Fibroblast of lung (primary cell): ENCODE measurements around the gene GRHL1. TPM values are rescaled to one million over a fixed set of nuclear protein-coding genes. Genes with fewer than 3 reads are reported as not detected.
A peak's percentile ranks its signal among the peaks of the same experiment; 100 is the strongest.

ENCODE experiments used
- DNase-seq, 2 donors: peaks; one replicate each; pipeline versions ENCODE4 v3.0.0 to v3.0.0-alpha.2; 2010; ENCODE audit warnings: low read depth in 2 of 2
- H2AFZ ChIP-seq: 2 replicates; pipeline ENCODE4 v1.5.1; 2012; ENCODE audit warnings: low read length, control low read depth, inconsistent platforms
- H3K27ac ChIP-seq: 2 replicates; pipeline ENCODE4 v1.5.1; 2011; ENCODE audit warnings: low read length, control low read depth; ENCODE audit not compliant: insufficient read depth
- H3K27me3 ChIP-seq: 2 replicates; pipeline ENCODE4 v1.5.1; 2011; ENCODE audit warnings: mild to moderate bottlenecking, low read length; ENCODE audit not compliant: control insufficient read depth, insufficient read depth
- H3K36me3 ChIP-seq: 2 replicates; pipeline ENCODE4 v1.5.1; 2011; ENCODE audit warnings: low read length; ENCODE audit not compliant: control insufficient read depth, insufficient read depth
- H3K4me1 ChIP-seq: 2 replicates; pipeline ENCODE4 v1.5.1; 2011; ENCODE audit warnings: low read length; ENCODE audit not compliant: control insufficient read depth, insufficient read depth; ENCODE audit errors: extremely low read depth
- H3K4me2 ChIP-seq: 2 replicates; pipeline ENCODE4 v1.5.1; 2011; ENCODE audit warnings: low read length, control low read depth; ENCODE audit not compliant: insufficient read depth; ENCODE audit errors: extremely low read depth
- H3K4me3 ChIP-seq, 4 experiments: fragments of 200-600 bp in 1 of 4; sonication (generic) in 1 of 4; replicated peaks in 1 of 4; 2 replicates each; pipeline ENCODE4 v1.5.1; 2011 to 2016; ENCODE audit warnings: low read length in 4 of 4, low read depth in 3 of 4, mild to moderate bottlenecking in 3 of 4, control low read depth in 2 of 4, inconsistent platforms in 1 of 4, mixed read lengths in 1 of 4; ENCODE audit not compliant: insufficient read depth in 1 of 4; ENCODE audit errors: control extremely low read depth in 1 of 4
- H3K79me2 ChIP-seq: 2 replicates; pipeline ENCODE4 v1.5.1; 2012; ENCODE audit warnings: mild to moderate bottlenecking, low read length, inconsistent platforms; ENCODE audit not compliant: control insufficient read depth, insufficient read depth
- H3K9ac ChIP-seq: 2 replicates; pipeline ENCODE4 v1.5.1; 2011; ENCODE audit warnings: mild to moderate bottlenecking, low read length, control low read depth; ENCODE audit not compliant: insufficient read depth
- H3K9me3 ChIP-seq: 2 replicates; pipeline ENCODE4 v1.5.1; 2012; ENCODE audit warnings: low read depth, low read length; ENCODE audit not compliant: control insufficient read depth, insufficient read depth
- H4K20me1 ChIP-seq: 2 replicates; pipeline ENCODE4 v1.5.1; 2011; ENCODE audit warnings: low read length; ENCODE audit not compliant: control insufficient read depth, insufficient read depth; ENCODE audit errors: extremely low read depth
- EZH2 ChIP-seq: IDR thresholded peaks from 2 replicates; pipeline ENCODE4 v1.5.1; 2012; ENCODE audit warnings: low read length, control low read depth, mild to moderate bottlenecking; ENCODE audit errors: missing control alignments
- polyA plus RNA-seq, 2 donors: library from polyadenylated mRNA; depleted of rRNA in 1 of 2; stranded (reverse) in 1 of 2; unstranded in 1 of 2; fragments of >200 nt; gene quantifications; 2 replicates each; pipeline ENCODE4 v1.2.1, GENCODE V29; 2011 to 2012; ENCODE audit warnings: missing spikeins in 1 of 2
- total RNA-seq: library from RNA; depleted of rRNA; stranded (reverse); fragments of >200 nt; gene quantifications from 2 replicates; pipeline ENCODE4 v1.2.1, GENCODE V29; 2014
- TF ChIP-seq, protein P1 (sequence below), 2 donors: IDR thresholded peaks in 1 of 2; conservative IDR thresholded peaks in 1 of 2; 1 replicate in 1 of 2; 2 replicates in 1 of 2; pipeline ENCODE4 v1.5.1; 2011 to 2012; ENCODE audit warnings: low read length in 2 of 2, control low read depth in 1 of 2, inconsistent platforms in 1 of 2, low read depth in 1 of 2, mild to moderate bottlenecking in 1 of 2

GRHL1 gene
- total and polyA plus RNA-seq, 2 donors (not counting 1 experiment from before 2014, with no cell fraction given), result 0.65 to 0.99 TPM

DNA sequence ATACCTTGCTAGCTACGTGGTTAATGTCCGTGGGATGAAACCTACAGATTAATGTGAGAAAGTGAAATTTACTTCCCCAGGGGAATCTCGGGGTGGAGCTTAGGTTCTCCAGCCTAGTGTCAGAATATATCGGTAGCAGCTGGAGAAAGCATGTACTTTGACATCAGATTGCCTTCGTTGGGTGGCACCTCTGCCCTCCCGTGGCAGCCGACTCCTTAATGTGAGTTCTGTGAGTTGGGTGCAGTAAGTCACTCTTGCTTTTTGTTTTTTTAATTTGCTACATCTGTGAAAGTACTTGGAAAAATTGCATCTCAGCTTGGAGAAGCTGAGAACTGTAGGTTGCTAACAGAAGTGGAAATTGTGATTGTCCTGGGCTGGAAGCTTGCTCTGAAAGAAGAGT lies 95.4 kb downstream of the GRHL1 start:
- Histone ChIP-seq H3K27ac (no peak overlapping the region), H3K4me1 (peaks cover 3% of the 10 kb centered on the region), H4K20me1 (no peaks in the 10 kb centered on the region), H3K79me2 (no peaks in the 10 kb centered on the region), H3K27me3 (no peaks in the 10 kb centered on the region), H3K4me2 (no peak overlapping the region), H2AFZ (no peak overlapping the region), H3K4me3 (no peak overlapping the region), H3K9me3 (no peaks in the 10 kb centered on the region), H3K9ac (no peak overlapping the region), H3K36me3 (peaks cover 5% of the 10 kb centered on the region)
- no peak for TF ChIP-seq EZH2
- TF ChIP-seq, protein P1, sequence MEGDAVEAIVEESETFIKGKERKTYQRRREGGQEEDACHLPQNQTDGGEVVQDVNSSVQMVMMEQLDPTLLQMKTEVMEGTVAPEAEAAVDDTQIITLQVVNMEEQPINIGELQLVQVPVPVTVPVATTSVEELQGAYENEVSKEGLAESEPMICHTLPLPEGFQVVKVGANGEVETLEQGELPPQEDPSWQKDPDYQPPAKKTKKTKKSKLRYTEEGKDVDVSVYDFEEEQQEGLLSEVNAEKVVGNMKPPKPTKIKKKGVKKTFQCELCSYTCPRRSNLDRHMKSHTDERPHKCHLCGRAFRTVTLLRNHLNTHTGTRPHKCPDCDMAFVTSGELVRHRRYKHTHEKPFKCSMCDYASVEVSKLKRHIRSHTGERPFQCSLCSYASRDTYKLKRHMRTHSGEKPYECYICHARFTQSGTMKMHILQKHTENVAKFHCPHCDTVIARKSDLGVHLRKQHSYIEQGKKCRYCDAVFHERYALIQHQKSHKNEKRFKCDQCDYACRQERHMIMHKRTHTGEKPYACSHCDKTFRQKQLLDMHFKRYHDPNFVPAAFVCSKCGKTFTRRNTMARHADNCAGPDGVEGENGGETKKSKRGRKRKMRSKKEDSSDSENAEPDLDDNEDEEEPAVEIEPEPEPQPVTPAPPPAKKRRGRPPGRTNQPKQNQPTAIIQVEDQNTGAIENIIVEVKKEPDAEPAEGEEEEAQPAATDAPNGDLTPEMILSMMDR (conservative IDR thresholded peaks at IDR 0.05 in 1 of 2, IDR thresholded peaks at IDR 0.05 in 1 of 2; ENCODE audit: low read depth in 1 of 2, low read length in 2 of 2), result no peak
- no peak for DNase-seq

GRCh38 chr2:10047616-10048500 lies 96.4 kb downstream of the GRHL1 start:
- Histone ChIP-seq H3K27ac (no peak overlapping the region), H3K36me3 (peaks cover 5% of the 10 kb centered on the region), H4K20me1 (no peaks in the 10 kb centered on the region), H3K79me2 (no peaks in the 10 kb centered on the region), H3K9me3 (no peaks in the 10 kb centered on the region), H3K4me2 (no peak overlapping the region), H2AFZ (no peak overlapping the region), H3K9ac (no peak overlapping the region), H3K27me3 (no peaks in the 10 kb centered on the region), H3K4me3 (no peak overlapping the region), H3K4me1 (no peaks in the 10 kb centered on the region)
- TF ChIP-seq, protein P1 (conservative IDR thresholded peaks at IDR 0.05 in 1 of 2, IDR thresholded peaks at IDR 0.05 in 1 of 2; ENCODE audit: low read depth in 1 of 2, low read length in 2 of 2), result no peak
- no peak for TF ChIP-seq EZH2
- no peak for DNase-seq

- peak; percentile 44 to 79 for DNase-seq
- H3K27ac ChIP-seq, result no peak overlapping the region
- no peaks in the 10 kb centered on the region for H3K4me1 ChIP-seq
- no peaks in the 10 kb centered on the region for H3K27me3 ChIP-seq
- H3K79me2 ChIP-seq, result no peaks in the 10 kb centered on the region
- H3K36me3 ChIP-seq, result peaks cover 5% of the 10 kb centered on the region
- TF ChIP-seq EZH2, result no peak
- TF ChIP-seq, protein P1 (conservative IDR thresholded peaks at IDR 0.05 in 1 of 2, IDR thresholded peaks at IDR 0.05 in 1 of 2; ENCODE audit: low read depth in 1 of 2, low read length in 2 of 2), result peak; percentile 28 to 53
- H3K9ac ChIP-seq, result no peak overlapping the region
- no peaks in the 10 kb centered on the region for H4K20me1 ChIP-seq
- H3K4me2 ChIP-seq, result no peak overlapping the region
- H3K9me3 ChIP-seq, result no peaks in the 10 kb centered on the region
- H2AFZ ChIP-seq, result no peak overlapping the region
- no peak overlapping the region for H3K4me3 ChIP-seq
Measured at GRCh38 chr2:10048501-10049171, 97.1 kb downstream of the GRHL1 start.
